Fibroblast of the aortic adventitia (primary cell): ENCODE data around the gene NUP93. TPM values are rescaled to one million over a fixed set of nuclear protein-coding genes. Genes with fewer than 3 reads are reported as not detected.
"Not testable (repeated sequence)": the region's sequence is repeated elsewhere in the genome, so short reads cannot be mapped to it uniquely, and the experiment has no call there.

ENCODE experiments used
- DNase-seq: peaks from one replicate; pipeline ENCODE4 v3.0.0-alpha.2; 2010; ENCODE audit warnings: low read depth
- H3K4me3 ChIP-seq: 2 replicates; pipeline ENCODE4 v1.5.1; 2011; ENCODE audit warnings: low read depth, mild to moderate bottlenecking, control low read depth, low read length, moderate library complexity
- total RNA-seq: library from RNA; depleted of rRNA; stranded (reverse); fragments of >200 nt; gene quantifications from 2 replicates; pipeline ENCODE4 v1.2.3, GENCODE V29; 2012; ENCODE audit warnings: low replicate concordance
- TF ChIP-seq, protein P1 (sequence below): IDR thresholded peaks from 2 replicates; pipeline ENCODE4 v1.5.1; 2011; ENCODE audit warnings: mild to moderate bottlenecking, low read length, control low read depth, inconsistent platforms; ENCODE audit not compliant: insufficient read depth

The NUP93 gene
- total RNA-seq, 1 donor, result 45.5 TPM

DNA sequence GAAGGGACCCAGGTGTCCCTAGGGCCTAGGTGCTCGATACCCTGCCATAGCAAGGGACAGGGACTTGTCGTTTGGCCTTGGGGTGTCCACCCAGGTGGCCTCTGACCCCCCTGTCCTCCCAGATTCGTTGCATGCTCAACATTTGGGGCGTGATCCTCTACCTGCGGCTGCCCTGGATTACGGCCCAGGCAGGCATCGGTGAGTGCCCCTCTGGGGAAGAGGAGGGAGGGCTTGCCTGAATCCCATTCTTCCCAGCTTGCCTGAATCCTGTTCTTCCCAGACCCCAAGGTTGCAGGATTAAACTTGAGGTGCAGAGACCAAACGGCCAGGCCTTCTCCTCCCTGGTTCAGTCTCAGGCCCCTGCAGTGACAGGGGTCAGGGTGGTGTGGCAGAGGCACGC, 138.2 kb downstream of the NUP93 start:
- no peak overlapping the region for H3K4me3 ChIP-seq
- TF ChIP-seq, protein P1, sequence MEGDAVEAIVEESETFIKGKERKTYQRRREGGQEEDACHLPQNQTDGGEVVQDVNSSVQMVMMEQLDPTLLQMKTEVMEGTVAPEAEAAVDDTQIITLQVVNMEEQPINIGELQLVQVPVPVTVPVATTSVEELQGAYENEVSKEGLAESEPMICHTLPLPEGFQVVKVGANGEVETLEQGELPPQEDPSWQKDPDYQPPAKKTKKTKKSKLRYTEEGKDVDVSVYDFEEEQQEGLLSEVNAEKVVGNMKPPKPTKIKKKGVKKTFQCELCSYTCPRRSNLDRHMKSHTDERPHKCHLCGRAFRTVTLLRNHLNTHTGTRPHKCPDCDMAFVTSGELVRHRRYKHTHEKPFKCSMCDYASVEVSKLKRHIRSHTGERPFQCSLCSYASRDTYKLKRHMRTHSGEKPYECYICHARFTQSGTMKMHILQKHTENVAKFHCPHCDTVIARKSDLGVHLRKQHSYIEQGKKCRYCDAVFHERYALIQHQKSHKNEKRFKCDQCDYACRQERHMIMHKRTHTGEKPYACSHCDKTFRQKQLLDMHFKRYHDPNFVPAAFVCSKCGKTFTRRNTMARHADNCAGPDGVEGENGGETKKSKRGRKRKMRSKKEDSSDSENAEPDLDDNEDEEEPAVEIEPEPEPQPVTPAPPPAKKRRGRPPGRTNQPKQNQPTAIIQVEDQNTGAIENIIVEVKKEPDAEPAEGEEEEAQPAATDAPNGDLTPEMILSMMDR, result no peak
- DNase-seq, result no peak

- not testable (repeated sequence) for DNase-seq, H3K4me3 ChIP-seq
These were observed 138.8 kb downstream of the NUP93 start for GRCh38 chr16:56868766-56869165.

DNA sequence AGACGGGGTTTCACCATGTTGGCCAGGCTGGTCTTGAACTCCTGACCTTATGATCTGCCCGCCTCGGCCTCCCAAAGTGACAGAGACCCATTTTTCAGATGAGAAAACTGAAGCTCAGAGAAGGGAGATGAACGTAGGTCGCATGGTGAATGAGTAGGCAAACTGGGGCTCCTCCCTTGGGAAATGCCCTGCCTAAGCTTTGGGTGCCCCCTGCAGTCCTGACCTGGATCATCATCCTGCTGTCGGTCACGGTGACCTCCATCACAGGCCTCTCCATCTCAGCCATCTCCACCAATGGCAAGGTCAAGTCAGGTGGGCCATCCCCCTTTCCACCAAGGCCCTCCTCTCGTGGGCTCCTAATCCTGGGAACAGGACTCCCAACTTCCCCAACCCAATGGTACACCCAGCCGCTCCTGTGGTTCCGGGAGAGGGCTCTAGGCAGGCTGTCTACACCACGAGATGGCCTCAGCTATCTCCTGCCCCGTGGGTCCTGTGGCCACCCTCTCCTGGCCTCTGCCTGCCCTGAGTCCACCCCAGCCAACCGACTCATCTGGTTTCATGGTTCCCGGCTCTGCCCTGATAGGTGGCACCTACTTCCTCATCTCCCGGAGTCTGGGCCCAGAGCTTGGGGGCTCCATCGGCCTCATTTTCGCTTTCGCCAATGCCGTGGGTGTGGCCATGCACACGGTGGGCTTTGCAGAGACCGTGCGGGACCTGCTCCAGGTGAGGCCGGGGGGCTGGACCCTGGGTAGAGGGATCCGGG, 139.8 kb downstream of the NUP93 start:
- TF ChIP-seq, protein P1, result no peak
- no peak overlapping the region for H3K4me3 ChIP-seq
- no peak for DNase-seq

- no peak for DNase-seq
- TF ChIP-seq, protein P1, result no peak
- H3K4me3 ChIP-seq, result no peak overlapping the region
These were observed 140.5 kb downstream of the NUP93 start for GRCh38 chr16:56870276-56870888.

DNA sequence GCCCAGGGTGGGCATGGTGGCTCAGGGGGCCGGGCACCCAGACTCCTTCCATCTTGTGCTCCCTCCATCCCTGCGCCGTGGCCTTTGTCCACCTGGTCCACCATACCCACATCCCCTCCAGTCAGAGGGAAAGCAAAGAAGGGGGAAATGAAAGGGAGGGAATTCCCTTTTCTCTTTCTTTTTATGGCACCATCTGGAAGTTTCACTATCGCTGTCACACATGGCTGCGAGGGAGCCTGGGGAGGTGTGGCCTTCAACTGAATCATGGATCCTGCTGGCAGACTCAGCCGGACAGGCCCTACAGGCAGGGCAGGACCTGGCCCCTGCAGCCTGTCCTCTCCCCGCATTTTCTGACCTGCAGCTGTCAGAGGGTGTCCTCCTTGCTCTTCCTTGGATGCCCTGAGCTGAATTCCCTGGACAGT, 141.3 kb downstream of the NUP93 start:
- no peak overlapping the region for H3K4me3 ChIP-seq
- peak; percentile 44 for DNase-seq
- TF ChIP-seq, protein P1, result no peak

- H3K4me3 ChIP-seq, result no peak overlapping the region
- TF ChIP-seq, protein P1, result no peak
- no peak for DNase-seq
These were observed 143.0 kb downstream of the NUP93 start for GRCh38 chr16:56872863-56873391.

DNA sequence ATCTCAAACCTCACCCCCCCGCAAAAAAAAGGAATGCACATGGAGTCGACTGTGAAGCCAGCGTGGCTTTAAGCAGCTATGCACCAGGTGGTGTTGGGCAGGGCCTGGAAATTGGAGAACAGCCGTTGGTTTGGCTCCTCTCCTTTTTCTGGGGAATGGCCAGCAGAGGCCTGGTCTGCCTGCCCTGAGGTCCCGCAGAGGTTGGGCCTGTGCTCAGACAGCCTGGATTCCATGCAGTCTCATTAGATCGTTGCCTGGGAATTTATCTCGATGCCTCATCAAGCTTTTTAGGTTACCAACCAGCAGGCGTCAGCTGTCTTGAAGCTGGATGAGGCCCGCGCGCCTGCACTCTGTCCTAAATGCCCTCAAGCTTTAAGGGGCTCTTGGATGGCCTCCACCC, 144.9 kb downstream of the NUP93 start:
- H3K4me3 ChIP-seq, result no peak overlapping the region
- TF ChIP-seq, protein P1, result no peak
- DNase-seq, result peak; percentile 44
